Islet of Langerhans (tissue), 1 donor: ENCODE measurements around the gene TMPRSS4.

Source experiments
- FAIRE-seq: peaks from one replicate; lab custom pipeline; 2011; peaks lifted over from hg19 to GRCh38; lab: Jason Lieb, UNC

TMPRSS4 gene

DNA sequence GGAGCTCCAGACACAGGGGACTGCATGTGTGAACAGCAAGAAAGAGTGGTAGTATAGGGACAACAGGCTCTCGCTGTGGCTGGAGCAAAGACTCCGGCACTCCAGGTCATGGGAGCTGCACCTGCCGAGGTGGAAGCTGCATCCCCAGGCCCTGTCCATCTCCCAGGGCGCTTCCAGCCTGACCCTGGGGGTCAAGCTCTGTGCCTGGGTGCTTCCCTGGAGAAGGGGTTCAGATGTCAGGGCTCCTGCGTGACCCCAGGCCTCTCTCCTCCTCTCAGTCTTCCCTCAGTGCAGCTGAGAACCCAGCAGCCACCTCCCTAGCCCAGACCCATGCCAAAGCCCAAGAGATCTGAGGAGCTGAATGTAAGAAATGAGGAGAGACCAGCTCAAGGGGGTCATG lies 3.4 kb downstream of the TMPRSS4 start:
- FAIRE-seq, result no peak

DNA sequence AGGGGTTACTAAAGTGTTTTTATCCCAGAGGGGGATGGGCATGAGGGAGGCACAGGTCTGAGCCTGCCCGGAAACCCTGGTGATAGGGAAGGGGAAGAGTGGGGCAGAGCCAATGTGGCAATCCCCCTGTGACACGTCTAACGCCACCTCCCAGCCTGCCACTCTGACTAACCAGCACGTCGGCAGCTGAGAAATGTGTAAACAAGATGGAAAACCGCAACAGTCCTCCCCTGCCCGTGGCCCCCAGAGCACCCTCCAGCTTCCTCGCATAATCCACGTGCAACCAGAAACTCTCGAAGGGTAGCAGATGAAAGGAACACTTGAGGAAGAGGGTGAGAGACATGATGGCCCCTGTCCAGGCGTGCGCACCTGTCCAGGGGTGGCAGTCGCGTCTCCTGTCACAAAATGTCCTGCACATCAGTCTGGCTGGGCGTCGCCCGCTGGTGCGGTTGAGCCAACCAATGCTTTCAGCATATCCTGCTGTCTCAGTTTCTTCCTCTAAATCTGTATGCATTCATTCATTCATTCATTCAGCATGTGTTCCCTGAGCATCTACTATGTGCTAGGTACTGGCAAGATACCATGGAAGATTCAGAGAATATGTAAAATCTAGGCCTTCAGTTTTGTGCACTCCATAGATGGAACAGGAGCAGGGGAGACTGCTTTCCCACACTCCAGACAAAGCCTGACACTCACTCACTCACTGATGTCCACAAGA lies 4.5 kb downstream of the TMPRSS4 start:
- no peak for FAIRE-seq

DNA sequence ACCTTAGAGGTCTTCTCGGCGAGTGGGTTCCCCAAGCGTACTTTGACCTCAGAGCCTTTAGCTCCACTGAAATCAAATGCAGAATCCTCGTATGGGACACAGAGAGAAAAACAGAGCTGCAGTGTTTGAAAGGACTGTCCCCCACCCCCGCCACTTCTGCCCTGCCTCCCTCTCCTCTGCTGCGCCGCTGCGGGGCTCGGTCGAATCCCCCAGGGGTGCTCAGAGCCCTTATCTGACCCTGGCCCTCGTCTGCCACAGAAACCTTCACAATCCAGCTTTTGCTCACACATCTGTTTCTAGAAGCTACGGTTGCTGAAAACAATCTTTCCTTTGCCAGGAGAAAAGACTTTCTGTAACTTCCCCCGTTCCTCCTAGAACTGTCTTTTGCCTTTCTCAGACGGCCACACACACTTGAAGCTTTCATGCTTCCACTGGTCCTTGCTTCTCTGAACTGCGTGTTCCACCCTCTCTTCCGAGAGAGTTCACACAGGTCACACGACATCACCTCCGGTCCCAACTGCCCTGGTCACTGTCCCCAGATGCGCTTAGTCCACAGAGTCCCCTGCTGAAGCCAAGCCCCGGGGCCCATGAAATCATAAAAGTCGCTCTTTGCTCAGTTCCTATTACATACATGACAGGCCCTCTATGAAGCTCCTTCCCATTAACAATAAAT lies 6.1 kb downstream of the TMPRSS4 start:
- no peak for FAIRE-seq

DNA sequence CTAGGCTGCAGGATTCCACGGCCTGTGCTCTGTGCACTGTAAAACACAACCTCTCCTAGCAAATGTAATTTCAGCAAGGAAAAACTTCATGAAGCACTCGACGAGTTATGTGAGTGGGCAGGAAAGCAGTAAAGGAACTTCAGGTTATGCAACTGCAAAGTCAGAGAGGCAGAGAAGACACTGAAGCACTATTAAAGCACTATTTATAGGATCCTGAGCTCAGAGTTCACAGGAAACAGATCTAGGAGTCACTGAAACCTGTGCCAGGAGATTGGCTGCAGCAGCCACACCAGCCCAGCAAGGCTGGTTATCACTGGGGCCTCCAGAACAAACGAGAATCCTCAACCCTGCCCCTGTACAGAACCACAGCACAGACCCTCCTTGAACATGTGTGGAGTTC lies 7.4 kb downstream of the TMPRSS4 start:
- FAIRE-seq, result no peak

DNA sequence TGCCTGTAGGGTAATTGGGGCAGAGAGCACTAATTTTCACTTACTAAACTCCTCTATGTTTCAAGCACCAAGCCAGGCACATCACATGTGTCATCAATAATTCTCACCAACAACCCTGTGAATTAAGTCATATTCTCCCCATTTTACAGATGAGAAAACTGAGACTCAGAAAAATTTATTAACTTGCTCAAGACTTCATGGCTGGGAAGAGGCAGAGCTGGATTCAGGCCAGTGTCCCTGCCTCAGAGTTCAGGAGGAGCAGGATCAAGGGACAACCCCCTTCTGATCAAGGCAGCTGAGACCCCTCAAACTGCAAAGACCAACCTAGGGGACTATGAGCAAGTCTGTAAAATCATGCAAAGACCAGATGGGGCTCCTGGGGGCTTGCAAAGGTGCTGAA lies 7.8 kb downstream of the TMPRSS4 start:
- no peak for FAIRE-seq

DNA sequence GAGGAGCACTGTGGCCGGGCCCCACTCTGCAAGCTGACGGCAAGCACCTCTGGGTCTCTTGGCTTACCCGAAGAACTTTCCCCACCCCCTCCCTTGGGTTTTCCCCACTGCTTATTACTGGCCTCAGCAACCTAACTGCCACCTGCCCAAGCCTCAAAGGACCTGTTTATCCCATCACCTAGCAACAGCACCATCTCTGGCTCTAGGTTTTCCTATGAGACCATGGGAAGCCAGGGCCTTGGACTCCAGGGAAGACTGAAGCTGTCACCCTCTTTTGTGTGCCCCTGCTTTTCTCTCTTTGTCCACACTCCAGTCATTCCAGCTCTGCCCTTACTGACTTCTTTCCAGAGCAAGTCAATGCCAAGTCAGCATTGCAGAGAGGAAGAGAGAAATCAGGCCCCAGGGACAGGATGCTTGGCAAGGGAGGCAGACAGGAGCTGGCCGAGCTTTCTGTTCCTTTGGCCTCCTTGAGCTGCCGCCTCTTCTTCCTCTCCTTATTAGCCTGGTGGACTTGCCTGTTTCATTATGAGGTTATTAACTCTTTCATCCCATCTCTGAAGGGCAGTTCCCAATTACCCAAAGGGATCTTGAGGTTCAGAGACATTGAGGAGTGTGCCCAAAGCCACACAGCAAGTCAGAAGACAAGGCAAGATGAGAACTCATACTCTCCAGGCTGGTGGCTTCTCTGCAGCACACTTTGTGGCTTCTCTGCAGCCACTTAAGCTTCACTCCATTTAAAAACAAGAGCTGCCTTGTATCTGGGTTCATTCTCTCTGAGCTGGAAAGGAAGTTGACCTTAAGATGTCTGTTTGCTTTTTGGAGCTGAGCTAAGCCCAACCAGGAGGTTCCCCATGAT lies 10.3 kb downstream of the TMPRSS4 start, which contains the start of gene SMIM35:
Gene SMIM35 (minus strand): TSS at position 51 of the 856 bp plus-strand sequence. CDS start 206 bp downstream, outside the sequence.
- FAIRE-seq, result no peak

DNA sequence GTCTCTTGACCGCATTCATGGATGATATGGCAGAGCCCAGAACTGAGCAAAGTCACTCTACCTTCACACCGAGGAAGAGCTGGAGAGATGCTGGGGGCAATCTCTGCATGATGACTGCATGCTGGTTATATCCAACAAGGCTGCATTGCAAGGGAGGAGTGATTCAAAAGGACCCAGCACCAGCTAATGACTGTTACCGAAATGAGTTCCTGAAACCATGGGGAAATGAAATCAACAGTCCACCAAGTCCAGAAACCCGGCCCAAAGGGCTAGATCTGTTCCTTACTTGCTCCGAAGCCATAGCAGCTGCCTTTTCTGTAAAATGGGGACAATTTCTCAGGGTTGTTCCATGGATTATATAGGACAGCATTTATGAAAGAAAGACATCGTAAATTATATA lies 11.1 kb downstream of the TMPRSS4 start:
- no peak for FAIRE-seq

DNA sequence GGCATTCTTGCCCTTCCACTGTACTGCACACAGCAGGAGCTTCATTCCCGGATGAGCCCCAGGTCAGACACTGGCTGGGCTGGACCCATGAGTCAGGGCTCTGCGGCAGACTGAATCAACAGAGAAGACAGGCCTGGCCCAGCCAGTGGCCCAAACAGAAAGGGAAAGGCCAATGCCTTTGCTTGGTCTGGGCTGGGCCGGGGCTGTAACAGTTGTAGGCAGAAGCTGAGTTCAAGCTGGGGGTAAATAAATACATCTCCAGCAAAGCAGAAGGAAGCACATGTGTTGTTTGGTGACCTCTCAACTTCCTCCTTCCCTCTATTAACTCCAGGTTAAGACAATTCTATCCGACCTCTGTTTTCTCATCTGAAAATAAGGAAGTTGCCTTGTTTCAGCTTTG lies 11.7 kb downstream of the TMPRSS4 start:
- FAIRE-seq, result no peak

DNA sequence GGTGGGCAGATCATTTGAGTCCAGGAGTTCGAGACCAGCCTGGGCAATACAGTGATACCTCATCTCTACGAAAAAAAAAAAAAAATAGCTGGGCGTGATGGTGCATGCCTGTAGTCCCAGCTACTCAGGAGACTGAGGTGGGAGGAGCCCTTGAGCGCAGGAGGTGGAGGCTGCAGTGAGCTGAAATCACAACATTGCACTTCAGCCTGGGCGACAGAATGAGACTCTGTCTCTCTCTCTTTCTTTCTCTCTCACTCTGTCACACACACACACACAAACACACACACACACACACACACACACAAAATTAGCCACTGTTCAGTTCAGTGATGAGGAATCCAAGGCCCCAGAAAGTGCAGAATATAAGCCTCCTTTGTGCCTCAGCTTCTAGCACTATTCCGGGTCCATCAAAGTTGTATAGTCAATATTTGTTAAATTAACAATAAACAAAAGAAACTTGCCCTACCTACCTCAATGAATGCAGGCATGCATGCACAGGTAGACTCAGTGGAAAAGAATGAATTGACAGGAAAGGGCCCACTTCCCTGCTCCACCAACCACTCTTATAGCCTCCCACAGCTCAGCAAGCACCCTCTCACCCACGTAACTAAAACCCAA lies 13.8 kb downstream of the TMPRSS4 start:
- FAIRE-seq, result no peak

DNA sequence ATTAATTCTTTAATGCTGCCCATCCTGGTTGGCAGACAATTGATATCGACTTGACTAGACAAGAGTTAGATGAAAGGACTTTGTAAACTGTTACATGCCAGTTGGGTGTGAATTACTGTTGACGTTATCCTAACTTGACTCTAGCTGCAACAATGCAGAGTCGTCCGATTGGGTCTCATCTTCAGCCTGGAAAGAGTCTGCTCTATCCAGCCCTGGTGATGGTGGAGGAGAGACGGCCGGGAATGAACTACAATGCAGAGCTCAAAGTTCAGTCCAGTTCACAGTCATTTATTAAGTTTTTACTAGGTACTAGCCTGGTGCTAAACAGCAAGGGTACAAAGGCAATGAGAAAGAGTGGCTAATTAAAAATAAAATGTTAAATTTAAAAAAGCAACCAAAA lies 14.8 kb downstream of the TMPRSS4 start:
- FAIRE-seq, result no peak

DNA sequence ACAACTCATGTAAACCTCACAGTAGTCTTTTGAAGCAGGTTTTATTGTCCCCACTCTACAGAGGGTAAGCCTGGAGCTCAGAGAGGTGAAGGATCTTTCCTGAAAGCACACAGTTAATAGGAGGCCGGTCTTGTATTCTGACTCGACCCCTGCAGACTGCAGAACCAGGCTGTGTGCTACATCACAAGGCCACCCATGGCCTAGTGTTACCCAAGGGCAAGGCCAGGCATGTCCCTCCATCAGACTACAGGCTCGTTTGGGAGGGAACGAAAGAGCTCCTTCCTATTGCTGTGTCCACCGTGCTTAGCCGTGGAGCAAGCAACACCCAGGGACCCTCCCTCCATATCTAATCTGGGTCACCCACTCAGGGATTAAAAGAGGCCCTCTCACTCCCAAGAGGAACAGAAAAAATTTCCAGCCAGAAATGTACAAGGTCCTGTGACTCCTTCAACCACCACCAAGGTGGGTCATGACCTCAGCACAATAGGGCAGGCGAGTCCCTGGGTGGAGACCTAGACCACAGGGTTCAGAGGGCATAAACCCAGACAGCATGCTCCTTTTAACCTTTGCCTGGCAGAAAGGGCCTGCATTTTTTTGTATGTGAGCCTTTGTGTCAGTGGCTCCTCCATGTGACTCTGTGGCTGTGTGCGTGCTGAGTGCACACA lies 16.2 kb downstream of the TMPRSS4 start:
- no peak for FAIRE-seq

DNA sequence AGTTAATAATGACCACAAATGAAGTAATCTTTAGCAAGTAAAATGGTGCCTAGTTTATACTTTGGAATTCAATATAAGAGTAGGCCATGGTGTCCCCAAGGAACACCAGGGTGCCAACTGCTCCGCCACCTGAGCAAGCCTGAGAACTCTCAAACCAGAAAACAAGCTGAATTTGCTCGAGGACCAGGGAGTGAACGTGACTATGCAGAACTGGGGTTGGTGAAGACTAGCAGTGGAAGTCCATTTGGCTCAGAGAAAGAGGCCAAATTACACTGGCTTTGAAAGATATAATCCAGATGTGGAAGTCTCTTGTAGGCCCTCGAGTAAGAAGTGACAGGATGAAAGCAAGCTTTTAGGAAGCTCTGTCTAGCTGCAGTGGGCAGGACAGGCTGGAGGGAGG lies 18.6 kb downstream of the TMPRSS4 start:
- FAIRE-seq, result no peak

DNA sequence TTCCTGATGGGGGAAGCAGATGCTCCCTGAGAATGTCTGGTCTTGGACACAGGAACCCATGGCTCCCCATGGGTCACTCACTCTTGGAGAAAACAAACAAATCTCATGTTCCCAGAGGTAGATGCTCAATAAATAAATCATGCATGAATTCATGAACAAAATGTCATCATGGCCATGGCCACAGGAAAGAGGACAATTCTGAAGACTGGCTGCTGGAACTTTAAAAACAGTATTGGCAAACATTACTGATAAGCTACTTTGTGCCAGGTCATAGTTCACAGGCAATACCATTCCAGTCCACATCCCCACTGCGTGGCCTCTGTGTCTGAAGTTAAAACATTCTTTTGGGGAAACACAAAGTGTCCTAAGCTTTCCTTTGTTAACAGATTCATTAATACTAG lies 19.1 kb downstream of the TMPRSS4 start:
- FAIRE-seq, result no peak

DNA sequence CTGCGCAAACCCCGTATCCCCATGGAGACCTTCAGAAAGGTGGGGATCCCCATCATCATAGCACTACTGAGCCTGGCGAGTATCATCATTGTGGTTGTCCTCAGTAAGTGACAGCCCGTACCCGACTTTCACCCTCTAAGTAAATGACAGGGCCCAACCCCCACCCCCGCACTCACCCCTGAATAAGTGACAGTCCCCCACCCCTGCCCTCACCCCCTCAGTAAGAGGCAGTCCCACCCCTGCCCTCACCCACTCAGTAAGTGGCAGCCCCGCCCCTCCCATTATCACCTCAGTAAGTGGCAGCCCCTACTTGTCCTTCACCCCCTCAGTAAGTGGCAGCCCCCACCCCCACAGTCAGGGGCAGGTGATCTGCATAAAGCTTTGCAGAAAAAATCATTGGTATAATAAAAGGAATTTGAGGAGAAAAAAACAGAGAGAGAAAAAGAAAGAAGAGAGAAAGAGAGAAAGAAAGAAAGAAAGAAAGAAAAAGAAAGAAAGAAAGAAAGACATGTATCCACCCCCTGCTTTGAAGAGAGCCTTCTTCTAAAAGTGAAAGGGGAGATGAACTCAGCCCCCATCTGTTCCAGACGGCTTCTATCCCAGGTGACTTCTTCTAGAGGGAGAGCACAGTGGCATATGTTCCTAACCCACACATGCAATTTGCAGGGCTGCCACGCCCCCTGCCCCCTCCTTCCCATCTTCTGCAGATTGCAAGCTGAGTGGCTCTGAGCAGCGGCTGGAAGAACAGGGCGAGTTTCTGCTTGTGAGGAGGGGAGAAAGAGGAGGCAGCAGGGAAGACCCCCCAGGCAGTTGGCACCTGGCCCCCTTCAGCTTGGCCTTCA lies 22.3 kb downstream of the TMPRSS4 start:
- no peak for FAIRE-seq

DNA sequence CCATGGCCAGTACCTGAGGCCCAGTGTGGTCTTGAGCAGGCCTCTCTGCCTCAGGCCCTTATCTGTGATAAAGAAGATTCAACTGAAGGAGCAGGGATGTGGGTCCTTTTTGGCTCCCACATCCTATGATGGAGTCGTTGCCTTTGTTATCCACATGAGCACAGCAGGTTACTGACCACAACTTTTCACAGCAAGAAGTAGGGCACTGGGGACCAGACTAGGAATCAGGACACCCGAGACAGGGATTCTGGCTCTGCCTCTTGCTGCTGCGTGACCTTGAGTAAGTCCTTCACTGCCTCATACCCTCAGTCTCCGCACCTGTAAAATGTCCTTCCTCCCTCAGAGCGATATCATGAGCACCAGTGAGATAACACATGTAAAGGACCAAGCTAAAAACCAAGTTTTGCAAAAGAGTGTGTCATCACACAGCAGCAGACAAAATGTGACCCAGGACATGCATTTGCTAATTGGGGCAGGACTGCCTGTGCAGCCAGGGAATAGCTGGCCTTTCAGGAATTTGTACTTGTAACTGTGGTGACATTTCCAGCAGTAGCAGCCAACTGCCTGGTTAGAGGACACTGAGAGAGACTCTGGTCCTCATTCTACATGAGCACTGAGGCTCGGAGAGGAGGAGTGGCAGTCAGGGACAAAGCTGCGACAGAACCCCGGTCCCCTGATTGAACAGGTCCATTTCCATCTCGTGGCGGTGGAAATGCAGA lies 23.1 kb downstream of the TMPRSS4 start:
- no peak for FAIRE-seq

DNA sequence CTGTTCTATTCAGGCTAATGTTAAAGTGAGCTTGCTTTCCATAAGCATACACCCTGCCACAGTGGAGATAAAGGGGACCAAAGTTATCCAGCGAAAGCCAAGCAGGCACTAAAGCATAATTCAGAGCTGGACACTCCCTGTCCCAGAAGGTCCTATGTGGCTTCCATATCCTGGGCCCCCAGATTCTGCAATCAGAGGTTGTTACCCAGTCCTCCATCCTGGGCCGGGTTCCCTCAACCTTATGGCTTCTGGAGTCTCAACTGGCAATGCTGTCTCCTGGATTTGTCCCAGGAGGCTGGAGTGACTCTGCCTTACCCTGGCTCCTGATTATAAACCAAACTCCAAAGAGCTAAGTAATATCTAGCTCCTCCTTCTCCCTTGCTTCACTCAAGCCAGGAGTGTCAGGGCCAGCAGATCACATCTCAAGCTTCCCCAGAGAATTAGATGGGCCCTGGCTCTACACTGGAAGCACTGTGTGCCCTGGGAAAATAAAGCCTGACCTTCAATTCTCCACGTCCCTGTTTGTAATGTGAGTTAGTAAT lies 23.9 kb downstream of the TMPRSS4 start:
- FAIRE-seq, result no peak

DNA sequence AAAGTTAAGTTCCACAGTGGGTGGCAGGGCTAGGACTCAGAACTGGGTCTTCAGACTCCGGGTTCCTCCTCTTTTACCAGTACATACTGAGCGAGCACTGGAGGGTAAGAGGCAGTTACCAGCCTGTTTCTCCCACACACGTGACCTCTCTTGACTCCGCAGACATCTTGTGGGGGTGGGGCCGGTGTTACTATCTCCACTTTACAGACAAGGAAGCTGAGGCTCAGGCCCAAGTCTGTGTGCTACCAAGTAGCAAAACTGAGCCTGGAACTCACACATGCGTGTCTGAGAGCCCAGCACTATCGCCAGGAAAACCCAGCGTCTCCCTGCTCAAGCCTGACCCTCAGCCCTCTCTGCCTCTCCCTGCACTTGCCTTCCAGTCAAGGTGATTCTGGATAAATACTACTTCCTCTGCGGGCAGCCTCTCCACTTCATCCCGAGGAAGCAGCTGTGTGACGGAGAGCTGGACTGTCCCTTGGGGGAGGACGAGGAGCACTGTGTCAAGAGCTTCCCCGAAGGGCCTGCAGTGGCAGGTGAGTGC lies 25.9 kb downstream of the TMPRSS4 start:
- no peak for FAIRE-seq

DNA sequence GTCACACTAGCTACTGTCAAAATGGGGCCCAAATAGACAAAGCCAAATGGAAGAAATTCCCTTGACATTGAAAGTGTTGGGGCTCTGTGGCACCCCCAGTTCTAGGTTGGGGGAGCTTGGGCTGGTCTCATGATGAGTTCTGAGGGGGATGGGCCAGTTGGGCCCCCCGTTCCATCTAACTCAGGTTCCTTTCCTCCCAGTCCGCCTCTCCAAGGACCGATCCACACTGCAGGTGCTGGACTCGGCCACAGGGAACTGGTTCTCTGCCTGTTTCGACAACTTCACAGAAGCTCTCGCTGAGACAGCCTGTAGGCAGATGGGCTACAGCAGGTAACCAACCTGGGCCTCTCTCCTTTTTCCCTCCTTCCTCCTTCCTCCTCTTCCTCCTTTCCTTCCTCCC lies 27.6 kb downstream of the TMPRSS4 start:
- no peak for FAIRE-seq

DNA sequence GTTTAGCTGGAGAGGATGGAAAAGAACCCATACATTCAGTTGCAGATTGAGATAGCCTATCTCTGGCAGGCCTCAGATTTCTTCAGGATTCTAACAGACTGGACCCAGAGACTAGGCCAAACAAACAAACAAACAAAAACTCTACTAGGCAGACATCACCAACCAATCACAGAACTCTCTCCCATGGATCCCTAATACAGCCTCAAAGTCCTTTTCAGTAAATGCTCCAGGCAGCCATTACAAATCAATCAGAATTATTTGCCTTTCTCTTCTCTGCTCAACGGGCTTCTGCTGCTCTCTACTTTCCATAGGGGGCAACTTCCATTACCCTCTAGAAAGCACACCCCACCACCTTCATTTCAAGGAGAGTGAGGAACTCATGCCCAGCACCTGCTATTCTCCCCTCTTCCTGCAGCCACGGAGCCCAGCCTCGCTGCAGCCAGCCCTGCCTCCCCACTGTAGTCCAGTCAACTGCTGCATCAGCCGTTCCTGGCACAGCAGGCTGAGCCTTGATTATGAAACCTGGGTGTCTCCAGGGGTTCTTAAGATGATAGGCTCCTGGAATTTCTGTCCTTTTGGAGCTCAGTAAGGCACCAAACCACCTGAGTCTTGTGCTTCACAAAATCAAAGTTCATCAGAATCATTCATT lies 28.9 kb downstream of the TMPRSS4 start:
- no peak for FAIRE-seq
